HG02885 (cell line): ENCODE measurements around the gene TSPEAR.

ENCODE experiments used
- ATAC-seq: cut with Tn5 transposase; IDR thresholded peaks from one replicate; pipeline ENCODE4 v1.9.1; 2021; ENCODE audit warnings: mild to moderate bottlenecking; ENCODE audit not compliant: unreplicated experiment, poor library complexity

Gene TSPEAR

DNA sequence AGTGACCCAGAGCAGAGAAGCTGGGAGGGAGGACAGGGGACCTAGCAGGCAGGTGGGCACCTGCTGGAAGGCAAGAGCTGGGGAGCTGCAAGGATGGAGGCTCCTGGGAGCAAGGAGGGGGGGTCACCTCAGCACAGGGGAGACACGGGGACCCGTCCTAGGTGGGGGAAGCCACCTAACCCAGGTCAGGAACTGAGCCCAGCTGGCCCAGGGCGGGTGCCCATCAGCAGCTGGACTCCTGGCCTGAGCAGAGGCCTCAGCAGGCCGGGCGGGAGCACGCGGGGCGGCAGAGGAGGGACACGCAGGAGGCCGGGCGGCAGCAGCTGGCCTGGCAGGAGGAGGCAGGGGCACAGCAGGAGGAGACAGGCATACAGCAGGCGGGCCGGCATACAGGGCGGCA, 172.3 kb downstream of the TSPEAR start:
- no peak for ATAC-seq

DNA sequence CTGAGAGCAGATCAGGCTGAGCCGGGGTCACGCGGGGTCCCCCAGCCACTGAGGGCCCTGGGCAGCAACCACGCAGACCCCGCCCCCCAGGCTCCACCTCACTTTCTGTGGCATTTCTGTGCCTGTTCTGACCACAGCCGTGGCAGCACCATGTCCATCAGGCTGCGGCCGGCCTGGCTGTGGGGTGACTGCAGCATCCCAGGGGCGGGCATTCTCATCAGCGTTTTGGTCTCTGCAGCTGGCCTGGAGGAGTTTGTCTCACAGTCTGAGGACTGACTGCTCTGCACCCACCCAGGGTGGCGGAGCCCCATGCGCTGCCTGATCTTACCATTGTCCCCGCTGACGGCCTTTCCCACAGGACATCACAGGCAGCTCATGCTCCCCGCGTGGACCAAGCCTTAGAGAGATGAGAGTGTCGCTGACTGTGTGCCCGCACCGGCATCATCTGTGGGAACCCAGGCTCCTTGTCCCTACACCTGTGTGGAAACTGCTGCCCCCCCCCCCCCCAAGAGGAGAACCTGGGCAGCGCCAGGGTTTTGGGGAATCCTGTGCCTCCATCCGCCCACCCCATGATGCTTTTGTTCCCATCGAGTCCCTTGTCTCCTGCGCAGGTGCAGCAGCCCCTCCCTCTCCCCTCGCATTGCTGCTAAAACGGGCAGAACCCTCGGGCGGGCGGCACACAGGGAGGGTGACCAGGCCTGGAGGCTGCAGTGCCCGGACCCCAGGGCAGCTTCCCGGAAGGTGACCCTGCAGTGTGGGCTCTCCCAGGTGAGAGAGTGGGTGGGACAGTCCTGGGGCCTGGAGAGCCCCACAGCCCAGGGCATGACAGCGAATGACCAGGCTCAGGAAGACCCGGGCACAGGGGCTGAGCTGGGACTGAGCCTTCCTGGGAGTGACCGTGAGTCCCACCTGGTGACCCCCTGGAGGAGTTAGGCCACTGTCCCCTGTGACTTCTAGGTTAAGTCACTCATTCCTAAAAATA, 173.2 kb downstream of the TSPEAR start:
- no peak for ATAC-seq

- no peak for ATAC-seq
These were observed 175.4 kb downstream of the TSPEAR start for GRCh38 chr21:44535963-44536362.

DNA sequence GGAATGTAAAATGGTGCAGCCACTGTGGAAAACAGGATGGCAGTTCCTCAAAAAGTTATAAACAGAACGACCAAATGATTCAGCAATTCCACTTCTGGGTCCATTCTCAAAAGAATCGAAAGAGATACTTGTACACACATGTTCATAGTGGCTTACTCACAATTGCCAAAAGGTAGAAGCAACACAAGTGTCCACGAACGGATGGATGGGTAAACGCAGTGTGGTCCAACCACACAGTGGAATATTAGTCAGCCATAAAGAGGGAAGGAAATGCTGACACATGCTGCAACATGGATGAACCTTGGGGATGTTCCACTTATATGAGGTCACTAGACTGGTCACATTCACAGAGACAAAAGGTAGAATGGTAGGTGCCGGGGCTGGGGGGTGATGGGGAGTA, 176.7 kb downstream of the TSPEAR start:
- ATAC-seq, result no peak

DNA sequence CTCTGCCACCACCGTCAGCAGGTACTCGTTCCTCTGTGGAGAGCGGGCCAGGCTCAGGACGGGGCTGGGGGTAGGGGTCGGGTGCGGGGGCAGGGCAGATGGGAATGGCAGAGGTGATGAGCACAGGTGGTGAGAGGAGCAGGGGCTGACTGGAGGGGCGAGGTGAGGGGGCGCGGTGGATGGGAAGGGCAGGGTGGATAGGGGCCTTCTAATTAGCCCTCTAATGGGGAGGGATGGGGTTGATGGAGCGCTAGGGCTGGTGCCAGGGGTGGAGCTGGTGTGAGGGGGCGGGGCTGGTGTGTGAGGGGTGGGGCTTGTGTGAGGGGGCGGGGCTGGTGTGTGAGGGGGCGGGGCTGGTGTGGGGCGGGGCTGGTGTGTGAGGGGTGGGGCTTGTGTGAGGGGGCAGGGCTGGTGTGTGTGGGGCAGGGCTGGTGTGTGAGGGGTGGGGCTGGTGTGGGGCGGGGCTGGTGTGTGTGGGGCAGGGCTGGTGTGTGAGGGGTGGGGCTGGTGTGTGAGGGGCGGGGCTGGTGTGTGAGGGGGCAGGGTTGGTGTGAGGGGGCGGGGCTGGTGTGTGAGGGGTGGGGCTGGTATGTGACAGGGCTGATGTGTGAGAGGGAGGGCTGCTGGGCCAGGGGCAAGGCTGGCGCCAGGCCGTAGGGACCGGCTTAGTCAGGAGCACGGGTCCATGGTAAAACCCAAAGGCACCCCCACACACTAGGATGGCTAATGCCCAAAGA, 177.3 kb downstream of the TSPEAR start:
- no peak for ATAC-seq

GRCh38 chr21:44533121-44533890, 178.1 kb downstream of the TSPEAR start:
- ATAC-seq, result no peak

GRCh38 chr21:44532712-44533111, 178.7 kb downstream of the TSPEAR start:
- ATAC-seq, result no peak

DNA sequence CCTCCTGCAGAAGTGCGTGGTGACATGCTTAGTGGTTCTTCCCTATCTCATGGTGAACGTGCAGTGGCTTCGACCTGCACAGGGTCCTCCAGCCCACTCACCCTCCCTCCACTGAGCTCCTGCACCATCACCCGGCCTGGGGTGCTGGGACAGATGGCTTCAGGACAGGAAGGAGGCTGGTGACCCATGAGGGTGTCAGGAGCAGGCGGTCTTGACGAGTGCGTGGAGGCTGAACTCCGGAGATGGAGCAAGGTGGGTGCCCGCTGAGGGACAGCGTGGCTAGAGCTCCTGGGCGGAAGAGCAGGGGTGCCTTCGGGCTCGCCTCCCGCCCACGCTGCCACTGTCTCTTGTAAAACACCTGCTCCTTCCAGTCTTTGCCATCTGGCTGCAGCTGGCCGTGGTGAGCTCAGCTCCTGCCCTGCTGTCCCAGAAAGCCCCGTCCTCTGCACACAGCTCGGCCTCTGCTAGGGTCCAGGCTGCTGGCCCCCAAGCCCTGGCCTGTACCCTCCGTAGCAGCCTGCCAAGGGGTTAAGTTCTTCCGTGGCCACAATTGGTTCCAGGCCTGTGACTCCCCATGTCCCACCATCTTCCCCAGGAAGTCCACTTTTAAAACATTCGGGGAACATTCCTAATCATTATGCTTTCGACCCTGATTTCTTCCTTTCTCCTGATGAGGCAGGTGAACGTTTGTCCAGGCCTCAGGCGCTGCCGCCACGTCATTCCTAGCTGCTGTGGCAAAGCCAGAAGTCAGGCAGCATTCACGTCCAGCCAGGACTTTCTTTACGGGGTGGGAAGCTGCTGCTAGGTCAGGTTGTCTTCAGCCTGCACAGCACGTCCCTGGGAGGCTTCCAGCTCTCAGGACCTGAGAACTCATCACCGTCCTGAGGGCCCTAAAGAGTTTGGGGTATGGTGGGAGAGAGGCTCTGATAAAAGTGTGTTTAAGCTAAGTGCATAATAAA, 179.5 kb downstream of the TSPEAR start:
- no peak for ATAC-seq

DNA sequence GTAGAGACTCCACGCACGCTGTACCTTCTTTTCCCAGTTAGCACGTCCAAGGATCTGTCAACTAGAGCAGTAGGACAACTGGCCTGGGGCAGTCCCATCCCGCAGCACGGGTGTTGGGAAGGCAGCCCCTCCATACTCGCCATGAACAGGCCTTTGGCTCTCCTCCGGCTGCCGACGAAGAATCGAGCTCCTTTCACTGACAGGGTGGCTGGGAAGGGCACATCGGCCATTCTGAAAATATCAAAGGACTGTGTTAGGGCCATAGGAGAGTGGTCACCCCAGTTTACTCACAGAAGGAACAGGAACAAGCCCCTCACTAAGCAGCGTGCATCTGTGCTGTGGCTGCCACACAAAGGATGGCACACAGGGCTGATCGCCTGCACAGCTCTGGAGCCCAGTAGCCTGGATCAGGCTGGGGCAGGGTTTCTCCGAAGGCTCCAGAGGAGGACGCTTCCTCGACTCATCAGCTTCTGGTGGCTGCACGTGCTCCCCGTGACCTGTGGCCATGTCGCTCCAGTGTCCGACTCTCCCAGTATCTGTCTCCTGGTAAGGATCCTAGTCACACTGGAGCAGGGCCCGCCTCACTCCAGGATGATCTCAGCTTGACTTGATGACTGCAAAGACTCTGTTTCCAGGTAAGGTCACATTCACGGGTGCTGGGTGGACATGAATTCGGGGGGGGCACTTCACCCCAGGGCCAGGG, 180.3 kb downstream of the TSPEAR start:
- ATAC-seq, result no peak

DNA sequence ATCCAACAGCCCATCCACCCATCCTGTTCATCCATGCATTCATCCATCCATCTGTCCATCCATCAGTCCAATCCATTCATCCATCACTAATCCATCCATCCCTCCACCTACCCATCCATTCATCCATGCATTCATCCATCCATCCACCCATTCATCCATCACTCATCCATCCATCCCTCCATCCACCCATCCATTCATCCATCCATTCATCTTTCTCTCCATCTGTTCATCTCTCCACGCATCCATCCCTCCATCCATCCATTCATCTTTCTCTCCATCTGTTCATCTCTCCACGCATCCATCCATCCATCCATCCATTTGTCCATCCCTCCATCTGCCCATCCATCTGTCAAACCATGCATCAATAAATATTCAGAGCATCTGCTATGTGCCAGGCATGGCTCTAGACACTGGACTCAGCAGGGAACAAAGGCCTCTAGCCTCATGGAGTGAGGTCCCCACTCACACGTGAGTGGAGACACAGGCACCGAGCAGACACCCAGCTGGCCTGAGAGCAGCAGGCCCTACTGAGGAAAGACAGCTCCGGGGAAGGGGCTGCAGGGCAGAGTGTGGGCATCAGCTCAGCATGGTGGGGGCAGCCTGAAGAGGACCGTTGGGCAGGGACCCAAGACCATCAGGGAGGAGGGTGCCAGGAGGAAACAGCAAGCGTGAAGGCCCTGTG, 181.0 kb downstream of the TSPEAR start:
- no peak for ATAC-seq

DNA sequence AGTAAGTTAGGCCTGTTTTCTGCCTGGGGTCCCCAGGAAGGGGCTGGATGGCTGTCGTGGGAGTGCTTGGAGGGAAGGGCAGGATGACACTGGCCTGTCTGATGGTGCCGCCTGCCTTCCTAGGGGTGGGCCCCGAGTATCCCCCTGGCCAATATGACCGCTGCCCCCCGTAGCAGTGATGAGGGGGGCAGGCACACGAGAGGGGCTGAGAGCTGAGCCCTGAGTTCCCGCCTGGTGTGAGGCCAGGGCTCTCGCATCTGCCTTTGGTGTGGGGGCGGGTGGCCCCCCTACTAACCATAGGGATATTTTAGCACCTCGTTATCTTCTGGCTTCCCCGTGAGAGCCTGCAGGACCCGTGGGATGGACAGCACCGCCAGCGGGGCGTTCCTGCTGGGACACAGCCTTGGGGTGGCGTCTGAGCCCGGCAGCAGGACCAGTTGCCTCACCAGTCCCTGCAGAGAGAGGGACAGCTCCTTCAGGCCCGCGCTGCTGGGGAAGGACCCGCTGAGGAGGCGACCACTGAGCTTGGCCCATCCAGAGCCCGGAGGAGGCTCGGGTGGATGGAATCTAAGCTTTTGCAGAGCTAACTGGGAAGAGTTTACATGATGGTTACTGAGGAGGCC, 181.8 kb downstream of the TSPEAR start:
- ATAC-seq, result no peak

- ATAC-seq, result no peak
These were observed 182.4 kb downstream of the TSPEAR start for GRCh38 chr21:44529011-44529421.

DNA sequence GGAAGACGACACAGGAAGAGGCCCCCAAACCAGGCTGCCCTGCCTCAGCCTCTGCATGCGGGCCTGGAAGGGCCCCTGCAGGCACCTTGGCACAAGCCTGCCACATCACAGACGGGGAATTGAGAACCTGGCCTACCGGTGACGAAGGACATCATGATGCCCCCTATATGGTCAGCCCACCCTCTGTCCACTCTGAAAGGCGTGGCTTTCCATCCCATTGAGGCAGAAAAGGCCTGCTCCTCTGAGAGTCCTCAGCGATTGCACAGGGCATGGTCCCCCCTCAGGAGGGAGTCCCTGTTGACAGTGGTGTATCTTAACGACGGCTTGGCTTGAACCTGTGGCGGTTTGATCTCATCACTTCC, 182.8 kb downstream of the TSPEAR start:
- no peak for ATAC-seq

DNA sequence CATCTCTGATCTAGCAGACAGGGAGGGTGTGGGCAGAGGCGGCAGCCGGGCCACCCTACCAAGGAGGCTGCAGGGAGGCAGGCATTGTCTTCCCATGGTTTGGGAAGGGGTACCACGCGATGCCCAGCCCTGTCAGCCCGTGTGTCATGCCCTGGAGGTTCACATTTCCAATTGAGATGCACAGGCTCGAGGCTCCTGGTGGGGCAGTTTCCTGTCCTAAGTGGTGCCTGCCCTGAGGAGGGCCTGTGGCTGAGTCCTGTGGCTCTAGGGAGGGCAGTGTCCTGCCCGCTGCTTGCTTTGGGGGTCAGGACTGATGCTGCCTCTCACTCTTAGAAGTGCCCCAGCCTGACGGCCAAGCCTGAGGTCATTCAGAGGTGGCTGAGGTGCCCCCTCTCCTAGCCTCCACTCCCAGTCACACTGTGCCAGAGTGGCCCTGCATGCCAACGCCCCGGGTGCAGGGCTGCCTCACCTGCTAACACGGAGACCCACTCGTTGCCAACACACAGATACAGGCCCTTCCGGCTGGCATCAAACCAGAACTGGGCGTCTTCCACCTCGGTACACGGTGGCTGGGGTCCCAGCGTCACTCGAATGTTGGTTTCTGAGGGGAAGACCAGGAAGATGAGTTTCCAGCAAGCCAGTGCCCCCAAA, 183.3 kb downstream of the TSPEAR start:
- no peak for ATAC-seq

DNA sequence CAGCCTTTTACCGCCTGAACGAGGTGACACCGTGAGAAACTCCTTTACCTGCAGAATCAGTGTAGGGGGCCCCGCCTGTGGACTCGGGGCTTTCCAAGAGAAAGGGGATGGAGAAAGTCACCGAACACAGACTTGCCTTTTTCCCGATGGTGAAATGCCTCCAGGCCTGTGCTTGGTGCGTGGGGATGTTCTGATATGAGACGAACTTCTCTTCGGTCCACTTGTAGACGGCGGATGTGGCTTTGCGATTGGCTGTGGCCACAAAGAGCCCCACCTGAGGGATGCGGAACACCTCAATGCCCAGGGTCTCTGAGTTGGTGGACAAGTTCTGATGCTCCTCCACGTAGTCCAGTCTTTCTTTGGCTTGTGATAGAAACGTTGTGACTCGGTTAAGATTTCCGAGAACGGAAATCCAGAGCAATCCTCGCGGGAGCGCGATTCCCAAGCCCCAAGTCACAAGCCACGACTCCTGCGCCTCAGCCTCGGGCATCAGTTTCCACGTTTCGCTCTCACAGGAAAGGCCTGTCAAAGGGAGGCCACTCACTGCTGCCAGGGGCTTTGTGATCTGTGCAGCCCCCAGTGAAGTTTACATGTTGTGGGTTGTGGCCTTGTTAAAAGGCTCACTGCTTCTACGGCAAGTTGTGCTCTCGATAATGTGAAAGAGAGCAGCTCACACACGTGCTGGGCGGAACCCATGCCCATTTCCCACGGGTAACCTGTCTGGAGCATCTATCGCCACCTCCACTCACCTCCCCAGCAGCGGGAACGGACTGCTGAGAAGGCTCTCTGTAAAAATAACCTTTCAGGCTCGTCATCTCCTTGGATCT, 184.0 kb downstream of the TSPEAR start:
- no peak for ATAC-seq

DNA sequence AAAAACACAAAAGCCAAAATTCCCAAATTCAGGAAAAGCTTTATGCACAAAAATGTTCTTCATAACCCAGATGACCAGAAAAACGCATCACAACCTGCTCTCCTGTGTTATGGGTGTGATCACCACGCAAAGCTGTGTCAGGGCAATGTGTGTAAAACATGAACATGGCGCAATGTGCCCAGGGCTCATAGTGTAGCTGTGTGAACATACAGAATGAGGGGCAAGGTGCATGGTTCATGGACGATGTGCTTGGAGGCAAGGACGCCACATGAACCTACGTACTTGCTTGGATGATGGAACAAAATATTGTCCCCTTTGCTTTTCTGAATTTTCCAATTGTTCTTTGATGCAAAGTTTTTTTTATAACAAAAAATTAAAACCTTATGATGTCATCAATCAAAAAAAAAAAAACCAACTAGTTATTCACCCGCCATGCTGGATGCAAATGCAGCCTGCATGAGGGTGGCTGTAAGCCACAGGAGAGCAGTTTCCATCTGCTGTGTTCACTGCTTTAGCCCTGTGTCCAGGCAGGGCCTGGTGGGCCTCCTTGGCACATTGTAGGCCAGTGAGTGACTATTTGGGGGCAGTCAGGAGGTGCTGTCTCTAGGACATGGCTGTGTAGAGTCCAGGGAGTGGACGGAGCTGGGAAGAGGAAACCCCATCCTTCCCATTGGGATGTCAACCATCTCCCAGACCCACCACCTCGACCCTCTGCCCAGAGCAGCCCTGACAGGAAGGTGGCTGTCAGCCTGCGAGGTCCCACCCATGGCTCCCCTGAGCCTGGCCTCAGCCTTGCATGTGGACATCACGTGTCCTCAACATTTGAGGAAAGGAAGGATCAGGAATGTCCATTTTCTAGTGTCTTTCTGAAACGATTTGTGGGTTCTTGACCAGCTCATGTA, 185.0 kb downstream of the TSPEAR start:
- ATAC-seq, result no peak
